ENCODE data around the gene AMD1. TPM values are rescaled to one million over a fixed set of nuclear protein-coding genes. Genes with fewer than 3 reads are reported as not detected.
A peak's percentile ranks its signal among the peaks of the same experiment; 100 is the strongest.

Gene AMD1
- total and polyA plus RNA-seq, 10 of the 15 experiments (the other 5 are each of a cell fraction or from before 2014, with no cell fraction given): 58.2 to 116 (median 79.3) TPM

GRCh38 chr6:110944681-110945151 lies 70.1 kb downstream of the AMD1 start (continued):
- no peak for TF ChIP-seq ZBTB11 (CRISPR knock-in tag; IDR thresholded peaks at IDR 0.05)
- TF ChIP-seq, protein P1, sequence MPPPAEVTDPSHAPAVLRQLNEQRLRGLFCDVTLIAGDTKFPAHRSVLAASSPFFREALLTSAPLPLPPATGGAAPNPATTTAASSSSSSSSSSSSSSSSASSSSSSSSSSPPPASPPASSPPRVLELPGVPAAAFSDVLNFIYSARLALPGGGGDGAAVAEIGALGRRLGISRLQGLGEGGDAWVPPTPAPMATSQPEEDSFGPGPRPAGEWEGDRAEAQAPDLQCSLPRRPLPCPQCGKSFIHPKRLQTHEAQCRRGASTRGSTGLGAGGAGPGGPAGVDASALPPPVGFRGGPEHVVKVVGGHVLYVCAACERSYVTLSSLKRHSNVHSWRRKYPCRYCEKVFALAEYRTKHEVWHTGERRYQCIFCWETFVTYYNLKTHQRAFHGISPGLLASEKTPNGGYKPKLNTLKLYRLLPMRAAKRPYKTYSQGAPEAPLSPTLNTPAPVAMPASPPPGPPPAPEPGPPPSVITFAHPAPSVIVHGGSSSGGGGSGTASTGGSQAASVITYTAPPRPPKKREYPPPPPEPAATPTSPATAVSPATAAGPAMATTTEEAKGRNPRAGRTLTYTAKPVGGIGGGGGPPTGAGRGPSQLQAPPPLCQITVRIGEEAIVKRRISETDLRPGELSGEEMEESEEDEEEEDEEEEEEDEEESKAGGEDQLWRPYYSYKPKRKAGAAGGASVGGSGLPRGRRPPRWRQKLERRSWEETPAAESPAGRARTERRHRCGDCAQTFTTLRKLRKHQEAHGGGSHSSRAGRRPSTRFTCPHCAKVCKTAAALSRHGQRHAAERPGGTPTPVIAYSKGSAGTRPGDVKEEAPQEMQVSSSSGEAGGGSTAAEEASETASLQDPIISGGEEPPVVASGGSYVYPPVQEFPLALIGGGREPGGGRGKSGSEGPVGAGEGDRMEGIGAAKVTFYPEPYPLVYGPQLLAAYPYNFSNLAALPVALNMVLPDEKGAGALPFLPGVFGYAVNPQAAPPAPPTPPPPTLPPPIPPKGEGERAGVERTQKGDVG (CRISPR knock-in tag; IDR thresholded peaks at IDR 0.05): no peak
- peak; percentile 72 for TF ChIP-seq GABPA (IDR thresholded peaks at IDR 0.05; ENCODE audit: low read depth)
- no peak for TF ChIP-seq LARP7 (IDR thresholded peaks at IDR 0.05)
- no peak for TF ChIP-seq NR2C2 (IDR thresholded peaks at IDR 0.05; ENCODE audit: borderline replicate concordance, control insufficient read depth, insufficient read length, low read depth)
- TF ChIP-seq MEF2B (IDR thresholded peaks at IDR 0.05; ENCODE audit: partially characterized antibody, poor library complexity, severe bottlenecking): peak; percentile 94
- peak; percentile 61 for TF ChIP-seq IKZF1 (conservative IDR thresholded peaks at IDR 0.05)
- TF ChIP-seq RAD21 (IDR thresholded peaks at IDR 0.05; ENCODE audit: insufficient read depth, low read depth, low read length): no peak
- TF ChIP-seq, protein P2, sequence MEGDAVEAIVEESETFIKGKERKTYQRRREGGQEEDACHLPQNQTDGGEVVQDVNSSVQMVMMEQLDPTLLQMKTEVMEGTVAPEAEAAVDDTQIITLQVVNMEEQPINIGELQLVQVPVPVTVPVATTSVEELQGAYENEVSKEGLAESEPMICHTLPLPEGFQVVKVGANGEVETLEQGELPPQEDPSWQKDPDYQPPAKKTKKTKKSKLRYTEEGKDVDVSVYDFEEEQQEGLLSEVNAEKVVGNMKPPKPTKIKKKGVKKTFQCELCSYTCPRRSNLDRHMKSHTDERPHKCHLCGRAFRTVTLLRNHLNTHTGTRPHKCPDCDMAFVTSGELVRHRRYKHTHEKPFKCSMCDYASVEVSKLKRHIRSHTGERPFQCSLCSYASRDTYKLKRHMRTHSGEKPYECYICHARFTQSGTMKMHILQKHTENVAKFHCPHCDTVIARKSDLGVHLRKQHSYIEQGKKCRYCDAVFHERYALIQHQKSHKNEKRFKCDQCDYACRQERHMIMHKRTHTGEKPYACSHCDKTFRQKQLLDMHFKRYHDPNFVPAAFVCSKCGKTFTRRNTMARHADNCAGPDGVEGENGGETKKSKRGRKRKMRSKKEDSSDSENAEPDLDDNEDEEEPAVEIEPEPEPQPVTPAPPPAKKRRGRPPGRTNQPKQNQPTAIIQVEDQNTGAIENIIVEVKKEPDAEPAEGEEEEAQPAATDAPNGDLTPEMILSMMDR (IDR thresholded peaks at IDR 0.05 in 2 of 3, conservative IDR thresholded peaks at IDR 0.05 in 1 of 3; ENCODE audit: control insufficient read depth in 2 of 3, extremely low read depth in 1 of 3, insufficient read depth in 1 of 3, low read depth in 3 of 3, low read length in 3 of 3): no peak
- TF ChIP-seq, protein P3, sequence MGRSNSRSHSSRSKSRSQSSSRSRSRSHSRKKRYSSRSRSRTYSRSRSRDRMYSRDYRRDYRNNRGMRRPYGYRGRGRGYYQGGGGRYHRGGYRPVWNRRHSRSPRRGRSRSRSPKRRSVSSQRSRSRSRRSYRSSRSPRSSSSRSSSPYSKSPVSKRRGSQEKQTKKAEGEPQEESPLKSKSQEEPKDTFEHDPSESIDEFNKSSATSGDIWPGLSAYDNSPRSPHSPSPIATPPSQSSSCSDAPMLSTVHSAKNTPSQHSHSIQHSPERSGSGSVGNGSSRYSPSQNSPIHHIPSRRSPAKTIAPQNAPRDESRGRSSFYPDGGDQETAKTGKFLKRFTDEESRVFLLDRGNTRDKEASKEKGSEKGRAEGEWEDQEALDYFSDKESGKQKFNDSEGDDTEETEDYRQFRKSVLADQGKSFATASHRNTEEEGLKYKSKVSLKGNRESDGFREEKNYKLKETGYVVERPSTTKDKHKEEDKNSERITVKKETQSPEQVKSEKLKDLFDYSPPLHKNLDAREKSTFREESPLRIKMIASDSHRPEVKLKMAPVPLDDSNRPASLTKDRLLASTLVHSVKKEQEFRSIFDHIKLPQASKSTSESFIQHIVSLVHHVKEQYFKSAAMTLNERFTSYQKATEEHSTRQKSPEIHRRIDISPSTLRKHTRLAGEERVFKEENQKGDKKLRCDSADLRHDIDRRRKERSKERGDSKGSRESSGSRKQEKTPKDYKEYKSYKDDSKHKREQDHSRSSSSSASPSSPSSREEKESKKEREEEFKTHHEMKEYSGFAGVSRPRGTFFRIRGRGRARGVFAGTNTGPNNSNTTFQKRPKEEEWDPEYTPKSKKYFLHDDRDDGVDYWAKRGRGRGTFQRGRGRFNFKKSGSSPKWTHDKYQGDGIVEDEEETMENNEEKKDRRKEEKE (IDR thresholded peaks at IDR 0.05): no peak
- no peak for TF ChIP-seq ELK1 (IDR thresholded peaks at IDR 0.05; ENCODE audit: low read depth, low read length)
- TF ChIP-seq CBX3 (IDR thresholded peaks at IDR 0.05; ENCODE audit: borderline replicate concordance, low read depth): no peak
- no peak for TF ChIP-seq IRF5 (IDR thresholded peaks at IDR 0.05; ENCODE audit: borderline replicate concordance)
- no peak for TF ChIP-seq ESRRA (IDR thresholded peaks at IDR 0.05; ENCODE audit: low read length)
- TF ChIP-seq YY1 (IDR thresholded peaks at IDR 0.05; ENCODE audit: low read depth, low read length): no peak

Data from GM12878 (cell line).